Calu3 (cell line): ENCODE measurements around the gene PGAP6. TPM values are rescaled to one million over a fixed set of nuclear protein-coding genes. Genes with fewer than 3 reads are reported as not detected.

Experiments
- BruUV-seq: library from RNA; stranded (reverse); fragments of 400-500 nt; replicated peaks from 2 replicates; lab custom pipeline; 2021; lab: Mats Ljungman, UMichigan
- CTCF ChIA-PET: fragments of 300-600 bp; sonication (Branson Sonifier 250); formaldehyde crosslinking; loops from one replicate; lab custom pipeline; 2022; ENCODE audit warnings: antibody characterized with exemption; lab: Charles Lee
- DNase-seq: peaks from one replicate; pipeline ENCODE4 v3.0.0; 2022
- H3K27ac Mint-ChIP-seq: one replicate; pipeline ENCODE4 v1.8.0; 2022; ENCODE audit warnings: mixed read lengths; ENCODE audit not compliant: unreplicated experiment
- H3K27me3 Mint-ChIP-seq: one replicate; pipeline ENCODE4 v1.8.0; 2022; ENCODE audit warnings: mixed read lengths; ENCODE audit not compliant: unreplicated experiment
- H3K36me3 Mint-ChIP-seq: one replicate; pipeline ENCODE4 v1.8.0; 2022; ENCODE audit warnings: mild to moderate bottlenecking, moderate library complexity, mixed read lengths; ENCODE audit not compliant: insufficient read depth, unreplicated experiment
- H3K4me1 Mint-ChIP-seq: one replicate; pipeline ENCODE4 v1.8.0; 2022; ENCODE audit warnings: mild to moderate bottlenecking, low read depth, mixed read lengths; ENCODE audit not compliant: unreplicated experiment
- H3K4me3 Mint-ChIP-seq: one replicate; pipeline ENCODE4 v1.8.0; 2022; ENCODE audit warnings: mild to moderate bottlenecking, low read depth, moderate library complexity, mixed read lengths; ENCODE audit not compliant: unreplicated experiment
- H3K9me3 Mint-ChIP-seq: one replicate; pipeline ENCODE4 v1.8.0; 2022; ENCODE audit warnings: low read depth, mixed read lengths; ENCODE audit not compliant: unreplicated experiment
- CTCF ChIP-seq: fragments of 200-600 bp; IDR thresholded peaks from one replicate; pipeline ENCODE4 v1.8.0; 2022; ENCODE audit warnings: antibody characterized with exemption; ENCODE audit not compliant: unreplicated experiment
- intact Hi-C: fragments of 100-400 bp; cut with micrococcal nuclease; formaldehyde crosslinking; loops from one replicate; pipeline ENCODE4 v1.10.0; 2022; ENCODE audit not compliant: unreplicated experiment
- total RNA-seq: library from RNA; stranded (reverse); gene quantifications from 2 replicates; pipeline ENCODE4 v1.2.3, GENCODE V29; 2022

The PGAP6 gene
- total RNA-seq, 1 experiment from 2014 or later, result 70.0 TPM

- Mint-ChIP-seq H3K27me3 (no peaks in the 10 kb centered on the region), H3K4me3 (no peak overlapping the region), H3K4me1 (no peaks in the 10 kb centered on the region), H3K36me3 (peaks cover 34% of the 10 kb centered on the region), H3K9me3 (no peaks in the 10 kb centered on the region), H3K27ac (no peak overlapping the region)
- CTCF ChIA-PET, result interaction anchor here (0.6 kb wide), 1 partner anchor 12 kb away, joined by 3 read pairs; no protein-coding TSS in a partner anchor
- intact Hi-C loops, result no loop called here
- BruUV-seq, result no TSS peak
- TF ChIP-seq CTCF, result no peak
- DNase-seq, result no peak
These were observed 7.2 kb downstream of the PGAP6 start for GRCh38 chr16:374616-374926.

DNA sequence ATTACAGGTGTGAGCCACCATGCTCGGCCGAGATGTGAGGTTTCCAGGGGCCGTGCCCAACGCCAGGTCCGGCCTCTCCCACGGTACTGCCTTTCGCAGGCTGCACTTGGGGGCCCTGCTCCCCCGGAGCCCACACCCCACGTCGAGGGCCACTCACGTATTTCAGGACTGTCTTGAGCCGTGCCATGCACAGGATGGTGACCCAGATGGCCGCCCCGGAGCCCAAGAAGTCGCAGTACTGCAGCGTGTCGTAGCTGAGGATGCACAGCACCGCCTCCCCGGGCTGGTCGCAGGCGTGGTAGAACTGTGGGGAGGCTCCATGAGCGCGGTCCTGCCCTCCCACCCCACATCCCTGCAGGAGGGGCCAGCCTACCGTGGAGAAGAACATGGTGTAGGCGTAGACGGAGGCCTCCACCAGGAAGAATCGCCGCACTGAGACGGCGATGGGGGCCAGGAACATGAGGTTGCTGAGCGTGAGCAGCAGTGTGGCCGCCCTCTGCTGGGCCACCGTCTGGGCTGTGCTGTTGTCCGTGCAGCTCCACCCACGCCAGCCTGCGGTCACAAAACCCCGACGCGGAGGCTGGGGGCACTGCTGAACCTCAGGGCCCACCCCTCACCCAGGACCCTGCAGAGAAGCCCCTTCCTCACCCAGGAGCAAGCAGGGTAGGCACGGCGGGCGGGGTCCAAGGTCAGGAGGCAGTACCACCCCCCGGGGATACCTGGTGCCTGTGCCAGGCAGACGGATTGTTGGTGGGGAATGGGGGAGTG, 7.7 kb downstream of the PGAP6 start:
- BruUV-seq, result no TSS peak
- no peaks in the 10 kb centered on the region for H3K4me1 Mint-ChIP-seq
- CTCF ChIA-PET, result no interaction called here
- no peak for TF ChIP-seq CTCF
- no peaks in the 10 kb centered on the region for H3K27me3 Mint-ChIP-seq
- no peak for DNase-seq
- H3K4me3 Mint-ChIP-seq, result no peak overlapping the region
- no peaks in the 10 kb centered on the region for H3K9me3 Mint-ChIP-seq
- intact Hi-C loops, result no loop called here
- no peak overlapping the region for H3K27ac Mint-ChIP-seq
- H3K36me3 Mint-ChIP-seq, result peaks cover 39% of the 10 kb centered on the region

DNA sequence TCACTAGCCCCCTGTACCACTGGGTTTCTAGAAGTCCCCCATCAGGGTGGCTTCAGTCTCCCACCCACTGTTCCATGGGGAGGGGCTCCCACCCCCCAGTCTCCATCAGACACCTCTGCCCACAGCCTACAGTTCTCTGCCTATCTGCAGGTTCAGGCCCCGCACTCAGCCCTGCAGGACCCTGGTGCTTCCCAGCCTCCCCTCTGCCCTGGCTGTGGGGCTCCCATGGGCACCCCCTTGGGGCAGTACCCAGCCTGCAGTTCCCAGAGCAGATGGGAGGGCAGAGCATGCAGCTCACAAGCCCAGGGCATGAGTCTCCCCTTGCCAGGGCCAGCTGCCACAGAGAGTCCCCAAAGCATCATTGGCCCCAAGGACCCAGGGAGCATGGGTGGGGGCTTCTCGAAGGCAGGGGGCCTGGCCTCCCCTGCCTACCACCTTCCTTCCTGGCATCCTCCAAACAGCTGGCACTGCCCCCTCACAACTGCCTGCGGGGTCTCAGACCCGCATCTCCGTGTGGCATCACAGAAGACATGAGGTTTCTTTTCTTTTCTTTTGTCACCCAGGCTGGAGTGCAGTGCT, 8.7 kb downstream of the PGAP6 start:
- Mint-ChIP-seq H3K9me3 (no peaks in the 10 kb centered on the region), H3K36me3 (peaks cover 49% of the 10 kb centered on the region), H3K4me3 (no peak overlapping the region), H3K4me1 (no peaks in the 10 kb centered on the region), H3K27ac (no peak overlapping the region), H3K27me3 (no peaks in the 10 kb centered on the region)
- TF ChIP-seq CTCF, result no peak
- intact Hi-C loops, result no loop called here
- no TSS peak for BruUV-seq
- no peak for DNase-seq
- CTCF ChIA-PET, result no interaction called here

- CTCF ChIA-PET, result no interaction called here
- DNase-seq, result no peak
- H3K4me3 Mint-ChIP-seq, result no peak overlapping the region
- H3K27me3 Mint-ChIP-seq, result no peaks in the 10 kb centered on the region
- H3K27ac Mint-ChIP-seq, result no peak overlapping the region
- no peaks in the 10 kb centered on the region for H3K4me1 Mint-ChIP-seq
- no TSS peak for BruUV-seq
- intact Hi-C loops, result no loop called here
- TF ChIP-seq CTCF, result no peak
- H3K36me3 Mint-ChIP-seq, result peaks cover 51% of the 10 kb centered on the region
- no peaks in the 10 kb centered on the region for H3K9me3 Mint-ChIP-seq
These were observed 9.3 kb downstream of the PGAP6 start for GRCh38 chr16:372302-372983.
